ENCODE results near the gene MTCL3.

The MTCL3 gene

DNA sequence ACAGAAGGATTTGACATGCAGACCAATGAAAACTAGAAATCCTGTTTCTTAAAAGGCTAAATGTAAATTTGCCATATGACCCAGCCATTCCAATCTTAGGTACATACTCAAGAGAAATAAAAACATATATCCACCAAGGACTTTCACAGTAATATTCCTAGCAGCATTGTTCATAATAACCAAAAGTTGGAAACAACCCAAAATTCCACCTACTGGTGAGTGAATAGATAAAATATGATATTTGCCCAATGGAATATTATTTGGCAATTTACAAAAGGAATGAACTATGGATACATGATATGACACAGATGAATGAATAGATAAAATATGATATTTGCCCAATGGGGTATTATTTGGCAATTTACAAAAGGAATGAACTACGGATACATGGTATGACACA, 22.7 kb downstream of the MTCL3 start:
- TF ChIP-seq, protein P1, sequence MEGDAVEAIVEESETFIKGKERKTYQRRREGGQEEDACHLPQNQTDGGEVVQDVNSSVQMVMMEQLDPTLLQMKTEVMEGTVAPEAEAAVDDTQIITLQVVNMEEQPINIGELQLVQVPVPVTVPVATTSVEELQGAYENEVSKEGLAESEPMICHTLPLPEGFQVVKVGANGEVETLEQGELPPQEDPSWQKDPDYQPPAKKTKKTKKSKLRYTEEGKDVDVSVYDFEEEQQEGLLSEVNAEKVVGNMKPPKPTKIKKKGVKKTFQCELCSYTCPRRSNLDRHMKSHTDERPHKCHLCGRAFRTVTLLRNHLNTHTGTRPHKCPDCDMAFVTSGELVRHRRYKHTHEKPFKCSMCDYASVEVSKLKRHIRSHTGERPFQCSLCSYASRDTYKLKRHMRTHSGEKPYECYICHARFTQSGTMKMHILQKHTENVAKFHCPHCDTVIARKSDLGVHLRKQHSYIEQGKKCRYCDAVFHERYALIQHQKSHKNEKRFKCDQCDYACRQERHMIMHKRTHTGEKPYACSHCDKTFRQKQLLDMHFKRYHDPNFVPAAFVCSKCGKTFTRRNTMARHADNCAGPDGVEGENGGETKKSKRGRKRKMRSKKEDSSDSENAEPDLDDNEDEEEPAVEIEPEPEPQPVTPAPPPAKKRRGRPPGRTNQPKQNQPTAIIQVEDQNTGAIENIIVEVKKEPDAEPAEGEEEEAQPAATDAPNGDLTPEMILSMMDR (IDR thresholded peaks at IDR 0.05): no peak

DNA sequence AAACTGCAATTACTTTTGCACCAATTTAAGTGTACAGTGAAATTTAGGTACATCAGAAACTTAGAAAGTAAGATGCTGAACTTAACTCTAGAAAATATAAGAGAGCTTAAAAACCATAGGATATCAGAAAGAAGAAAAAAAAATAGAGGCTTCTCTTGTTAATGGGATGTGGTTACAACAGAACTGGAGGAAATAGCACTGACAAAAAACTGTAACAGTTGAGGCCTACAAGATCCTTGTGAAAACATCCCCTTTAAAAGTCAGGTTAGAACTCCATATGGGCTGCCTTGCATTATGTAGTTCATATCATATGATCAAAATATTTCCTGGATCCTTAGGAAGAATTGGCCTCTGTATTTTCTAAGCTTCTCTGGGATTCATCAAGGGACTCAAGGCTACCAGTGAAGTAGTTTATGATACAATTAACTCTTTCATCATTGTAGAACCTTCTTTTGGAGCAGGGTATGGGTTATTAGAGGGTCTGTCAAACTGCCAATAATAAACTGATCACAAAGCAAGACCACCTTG, 24.8 kb downstream of the MTCL3 start:
- TF ChIP-seq, protein P1 (IDR thresholded peaks at IDR 0.05): no peak

DNA sequence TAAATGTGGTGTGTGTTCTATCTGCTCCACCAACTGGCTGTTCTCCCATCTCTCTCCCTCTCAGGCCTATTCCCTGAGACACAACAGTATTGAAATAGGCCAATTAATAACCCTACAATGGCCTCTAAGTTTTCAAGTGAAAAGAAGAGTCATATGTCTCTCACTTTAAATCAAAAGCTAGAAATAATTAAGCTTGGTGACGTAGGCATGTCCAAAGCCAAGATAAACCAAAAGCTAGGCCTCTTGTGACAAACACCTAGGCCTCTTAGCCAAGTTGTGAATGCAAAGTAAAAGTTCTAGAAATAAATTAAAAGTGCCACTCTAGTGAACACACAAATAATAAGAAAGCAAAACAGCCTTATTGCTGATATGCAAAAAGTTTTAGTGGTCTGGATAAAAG, 29.9 kb downstream of the MTCL3 start:
- TF ChIP-seq, protein P1 (IDR thresholded peaks at IDR 0.05): no peak

DNA sequence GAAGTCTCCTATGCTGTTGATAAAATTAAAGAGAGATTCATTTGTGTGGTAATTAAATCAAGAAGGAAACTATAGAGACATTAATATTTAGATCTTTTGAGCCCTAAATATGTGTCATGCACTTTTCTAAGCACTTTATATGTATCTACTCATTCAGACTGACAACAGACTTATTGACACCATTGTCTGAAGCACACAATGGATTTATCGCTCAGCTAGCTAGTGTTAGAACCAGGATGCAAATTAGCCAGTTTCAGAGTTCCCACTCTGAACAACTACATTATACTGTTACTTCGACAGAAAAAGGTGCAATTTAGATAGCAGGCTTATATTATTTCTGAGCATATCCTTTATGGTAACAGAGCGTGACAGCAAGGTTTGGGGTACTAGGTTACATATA, 32.2 kb downstream of the MTCL3 start:
- TF ChIP-seq, protein P1 (IDR thresholded peaks at IDR 0.05): no peak

DNA sequence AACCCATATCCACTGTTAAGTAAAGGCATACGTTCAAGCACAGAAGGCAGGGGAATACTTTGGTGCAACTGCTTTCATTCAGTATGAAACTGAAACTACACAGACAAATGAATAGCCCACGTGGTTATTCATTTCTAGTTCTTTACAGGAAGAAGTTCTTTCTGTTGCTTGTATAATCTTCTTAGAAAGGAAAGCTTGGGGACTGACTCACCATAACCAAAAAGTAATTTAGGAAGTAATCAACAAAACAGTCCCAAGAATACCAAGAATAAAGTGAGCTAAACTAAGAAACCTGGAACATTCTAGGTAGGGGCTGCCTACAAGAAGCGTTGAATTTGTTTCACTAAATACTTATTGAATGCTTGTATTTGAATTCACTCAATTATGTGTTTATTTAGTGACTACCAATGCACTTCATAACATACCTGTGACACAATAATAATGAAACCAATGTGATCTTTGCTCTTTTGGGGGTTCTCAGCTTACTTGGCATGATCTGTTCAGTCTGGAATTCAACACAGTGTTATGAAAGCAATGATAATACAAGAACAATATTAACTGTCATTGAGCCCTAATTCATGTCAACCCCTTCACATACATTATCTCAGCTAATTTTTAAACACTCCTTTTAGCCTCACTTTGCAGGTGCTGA, 34.8 kb downstream of the MTCL3 start:
- TF ChIP-seq, protein P1 (IDR thresholded peaks at IDR 0.05): no peak

DNA sequence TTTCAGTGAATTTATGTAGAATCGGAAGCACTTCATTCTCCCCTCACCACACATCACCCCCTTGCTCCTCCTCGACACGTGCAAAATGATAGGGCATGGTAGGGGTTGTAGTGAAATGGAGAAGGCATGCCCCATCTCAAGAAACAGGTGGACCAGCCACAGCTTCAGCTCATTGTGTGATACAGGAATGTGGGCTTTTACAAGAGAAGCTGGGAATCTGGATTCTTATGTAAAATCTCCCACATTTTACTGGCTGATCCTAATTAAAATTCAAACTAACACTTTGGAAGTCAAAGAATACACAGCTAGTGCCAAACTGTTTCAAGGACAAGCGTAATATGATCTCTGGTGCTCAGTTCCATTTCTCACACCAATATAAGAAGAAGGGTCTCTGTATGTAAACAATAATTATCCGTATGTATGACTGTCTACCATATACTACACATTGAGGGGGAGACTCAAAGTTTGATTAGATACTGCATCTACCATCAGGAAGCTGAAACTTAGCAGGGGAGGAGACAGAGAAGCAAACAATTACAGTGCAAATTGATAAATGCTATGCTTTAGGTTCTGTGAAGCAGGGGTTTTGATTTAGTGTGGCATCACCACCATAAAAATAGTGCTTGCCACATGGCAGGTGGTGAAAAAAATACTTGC, 35.6 kb downstream of the MTCL3 start:
- TF ChIP-seq, protein P1 (IDR thresholded peaks at IDR 0.05): no peak

DNA sequence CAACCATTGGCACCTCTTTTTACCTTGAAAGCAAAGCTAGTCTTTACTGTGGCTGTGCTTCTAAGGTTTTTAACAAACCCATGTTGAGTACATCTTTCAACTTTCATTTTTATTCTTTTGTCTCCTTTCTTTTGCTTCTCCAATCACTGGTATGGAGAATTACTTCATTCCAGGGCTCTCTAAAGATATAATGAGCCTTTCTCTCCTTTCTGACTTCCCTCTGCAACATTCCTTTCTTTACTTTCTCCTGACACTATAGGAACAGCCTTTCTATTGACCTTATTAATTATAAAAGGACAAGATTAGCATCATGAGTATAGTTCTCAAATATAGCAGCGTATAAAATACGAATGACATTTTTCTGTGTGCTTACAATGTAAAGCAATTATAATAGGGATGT, 36.8 kb downstream of the MTCL3 start:
- TF ChIP-seq, protein P1 (IDR thresholded peaks at IDR 0.05): no peak

All from LNCAP (cell line).